MM.1S (cell line): ENCODE measurements around the gene MEIOC.

Source experiments
- DNase-seq: peaks from one replicate; pipeline ENCODE4 v3.0.0-alpha.2; 2015
- H2AFZ ChIP-seq: fragments of 300-600 bp; sonication (generic); 2 replicates; pipeline ENCODE4 v1.6.0; 2016; ENCODE audit warnings: antibody characterized with exemption, low read length
- H3F3A ChIP-seq: fragments of 300-600 bp; sonication (generic); 2 replicates; pipeline ENCODE4 v1.6.1; 2016; ENCODE audit warnings: mild to moderate bottlenecking, antibody characterized with exemption, low read length, moderate library complexity, mixed read lengths; ENCODE audit not compliant: insufficient read depth
- H3K27ac ChIP-seq: fragments of 300-600 bp; sonication (generic); 2 replicates; pipeline ENCODE4 v1.5.1; 2016; ENCODE audit warnings: mild to moderate bottlenecking, low read length
- H3K27me3 ChIP-seq: fragments of 300-600 bp; sonication (generic); replicated peaks from 2 replicates; pipeline ENCODE4 v1.6.0; 2016; ENCODE audit warnings: low read length; ENCODE audit not compliant: insufficient read depth
- H3K36me3 ChIP-seq: fragments of 300-600 bp; sonication (generic); replicated peaks from 2 replicates; pipeline ENCODE4 v1.6.1; 2016; ENCODE audit warnings: mild to moderate bottlenecking, low read length, mixed read lengths; ENCODE audit not compliant: insufficient read depth
- H3K4me1 ChIP-seq: fragments of 300-600 bp; sonication (generic); 2 replicates; pipeline ENCODE4 v1.6.1; 2016; ENCODE audit warnings: low read length, mixed read lengths
- H3K4me2 ChIP-seq: fragments of 300-600 bp; sonication (generic); 2 replicates; pipeline ENCODE4 v1.6.0; 2016; ENCODE audit warnings: low read depth, low read length
- H3K4me3 ChIP-seq: fragments of 300-600 bp; sonication (generic); 2 replicates; pipeline ENCODE4 v1.5.1; 2016; ENCODE audit warnings: low read length, mixed read lengths
- H3K79me2 ChIP-seq: fragments of 300-600 bp; sonication (generic); 2 replicates; pipeline ENCODE4 v1.6.1; 2016; ENCODE audit warnings: mixed run types, low read length, mixed read lengths
- H3K9ac ChIP-seq: fragments of 300-600 bp; sonication (generic); 2 replicates; pipeline ENCODE4 v1.6.1; 2016; ENCODE audit warnings: low read length, mixed read lengths
- H3K9me2 ChIP-seq: fragments of 300-600 bp; sonication (generic); replicated peaks from 2 replicates; pipeline ENCODE4 v1.6.1; 2016; ENCODE audit warnings: mild to moderate bottlenecking, low read length, mixed read lengths; ENCODE audit not compliant: insufficient read depth
- H3K9me3 ChIP-seq: fragments of 300-600 bp; sonication (generic); replicated peaks from 2 replicates; pipeline ENCODE4 v1.6.1; 2016; ENCODE audit warnings: mild to moderate bottlenecking, low read length, mixed read lengths; ENCODE audit not compliant: insufficient read depth
- H4K20me1 ChIP-seq: fragments of 300-600 bp; sonication (generic); 2 replicates; pipeline ENCODE4 v1.6.1; 2016; ENCODE audit warnings: mild to moderate bottlenecking, low read length, moderate library complexity, mixed read lengths; ENCODE audit not compliant: insufficient read depth
- CTCF ChIP-seq: fragments of 300-600 bp; sonication (generic); IDR thresholded peaks from 2 replicates; pipeline ENCODE4 v1.5.1; 2016; ENCODE audit warnings: antibody characterized with exemption, low read length, mixed read lengths
- EZH2 ChIP-seq: fragments of 300-600 bp; sonication (generic); optimal IDR thresholded peaks from 2 replicates; pipeline ENCODE3; 2017; ENCODE audit warnings: low read depth, mild to moderate bottlenecking, antibody characterized with exemption, low read length, mixed read lengths
- EZH2phosphoT487 ChIP-seq: fragments of 300-600 bp; sonication (generic); IDR thresholded peaks from 2 replicates; pipeline ENCODE4 v1.6.1; 2018; ENCODE audit warnings: antibody characterized with exemption, low read length

MEIOC gene

GRCh38 chr17:44648963-44649362, 7.3 kb upstream of the MEIOC start:
- no peak overlapping the region for H3K4me2 ChIP-seq
- H3K27me3 ChIP-seq = no peaks in the 10 kb centered on the region
- H3F3A ChIP-seq = no peaks in the 10 kb centered on the region
- no peak overlapping the region for H2AFZ ChIP-seq
- H3K9me3 ChIP-seq = no peaks in the 10 kb centered on the region
- DNase-seq = no peak
- no peaks in the 10 kb centered on the region for H4K20me1 ChIP-seq
- no peaks in the 10 kb centered on the region for H3K36me3 ChIP-seq
- TF ChIP-seq EZH2 (no peak), EZH2phosphoT487 (no peak), CTCF (no peak)
- no peaks in the 10 kb centered on the region for H3K9me2 ChIP-seq
- no peaks in the 10 kb centered on the region for H3K4me1 ChIP-seq
- no peak overlapping the region for H3K9ac ChIP-seq
- no peaks in the 10 kb centered on the region for H3K79me2 ChIP-seq
- H3K4me3 ChIP-seq = no peak overlapping the region
- H3K27ac ChIP-seq = no peak overlapping the region

GRCh38 chr17:44651228-44651627, 5.0 kb upstream of the MEIOC start:
- Histone ChIP-seq H4K20me1 (no peaks in the 10 kb centered on the region), H3K27ac (no peak overlapping the region)

GRCh38 chr17:44652727-44653126, 3.5 kb upstream of the MEIOC start:
- no peak for DNase-seq
- Histone ChIP-seq H3K36me3 (no peaks in the 10 kb centered on the region), H3F3A (no peaks in the 10 kb centered on the region), H3K9ac (no peak overlapping the region), H3K9me3 (no peaks in the 10 kb centered on the region), H3K27ac (no peak overlapping the region), H2AFZ (no peak overlapping the region), H3K4me1 (no peaks in the 10 kb centered on the region), H4K20me1 (no peaks in the 10 kb centered on the region), H3K4me3 (no peak overlapping the region), H3K79me2 (no peaks in the 10 kb centered on the region), H3K9me2 (no peaks in the 10 kb centered on the region), H3K27me3 (no peaks in the 10 kb centered on the region), H3K4me2 (no peak overlapping the region)
- TF ChIP-seq CTCF = no peak
- TF ChIP-seq EZH2phosphoT487 = no peak
- TF ChIP-seq EZH2 = no peak

More at GRCh38 chr17:44651228-44651627, 5.0 kb upstream of the MEIOC start:
- Histone ChIP-seq H3K27me3 (no peaks in the 10 kb centered on the region), H3K9ac (no peak overlapping the region), H3K9me2 (no peaks in the 10 kb centered on the region), H3K9me3 (no peaks in the 10 kb centered on the region), H3F3A (no peaks in the 10 kb centered on the region), H3K4me1 (no peaks in the 10 kb centered on the region), H3K4me3 (no peak overlapping the region), H3K79me2 (no peaks in the 10 kb centered on the region), H3K36me3 (no peaks in the 10 kb centered on the region), H2AFZ (no peak overlapping the region), H3K4me2 (no peak overlapping the region)
- DNase-seq = no peak
- no peak for TF ChIP-seq EZH2phosphoT487
- TF ChIP-seq EZH2 = no peak

GRCh38 chr17:44653384-44653783, 2.9 kb upstream of the MEIOC start:
- DNase-seq = no peak
- Histone ChIP-seq H3K27me3 (no peaks in the 10 kb centered on the region), H3K4me3 (no peak overlapping the region), H3K36me3 (no peaks in the 10 kb centered on the region), H3K79me2 (no peaks in the 10 kb centered on the region), H4K20me1 (no peaks in the 10 kb centered on the region), H2AFZ (no peak overlapping the region), H3K9me3 (no peaks in the 10 kb centered on the region), H3F3A (no peaks in the 10 kb centered on the region), H3K9me2 (no peaks in the 10 kb centered on the region), H3K27ac (no peak overlapping the region), H3K4me2 (no peak overlapping the region), H3K9ac (no peak overlapping the region), H3K4me1 (no peaks in the 10 kb centered on the region)
- no peak for TF ChIP-seq CTCF
- TF ChIP-seq EZH2phosphoT487 = no peak
- TF ChIP-seq EZH2 = no peak
